Upper lobe of left lung (tissue), 6 donors: ENCODE data around the gene HPSE2. TPM values are rescaled to one million over a fixed set of nuclear protein-coding genes. Genes with fewer than 3 reads are reported as not detected.

ENCODE experiments used
- ATAC-seq, 2 donors: fragments of 200-7000 bp; cut with Tn5 transposase; one replicate each; pipeline ENCODE4 v1.9.1; 2022; ENCODE audit warnings: mild to moderate bottlenecking in 2 of 2, moderate library complexity in 2 of 2; ENCODE audit not compliant: low FRiP score in 2 of 2
- DNase-seq, 2 donors: peaks; one replicate each; pipeline ENCODE4 v3.0.0-alpha.2; 2019 to 2020
- H3K27ac ChIP-seq, 4 donors: fragments of 200-600 bp; sonication (generic); one replicate each; pipeline ENCODE4 v1.5.1; 2016 to 2019
- H3K27me3 ChIP-seq, 4 donors: fragments of 200-600 bp; sonication (generic); one replicate each; pipeline ENCODE4 v1.5.1; 2017 to 2019
- H3K36me3 ChIP-seq, 4 donors: fragments of 200-600 bp; sonication (generic); one replicate each; pipeline ENCODE4 v1.5.1; 2016 to 2019
- H3K4me1 ChIP-seq, 4 donors: fragments of 200-600 bp; sonication (generic); one replicate each; pipeline ENCODE4 v1.5.1; 2018 to 2019
- H3K4me3 ChIP-seq, 4 donors: fragments of 200-600 bp; sonication (generic); one replicate each; pipeline ENCODE4 v1.5.1; 2017 to 2019; ENCODE audit warnings: mild to moderate bottlenecking in 2 of 4, moderate library complexity in 1 of 4
- H3K9me3 ChIP-seq, 4 donors: fragments of 200-600 bp; sonication (generic); one replicate each; pipeline ENCODE4 v1.5.1; 2018 to 2019
- CTCF ChIP-seq, 6 experiments: fragments of 450-650 bp in 4 of 6; fragments of 200-600 bp in 2 of 6; sonication (generic) in 2 of 6; IDR thresholded peaks; one replicate each; pipeline ENCODE4 v1.5.1; 2016 to 2019; ENCODE audit warnings: antibody characterized with exemption in 6 of 6
- EP300 ChIP-seq, 4 donors: sonication (generic); formaldehyde crosslinking; IDR thresholded peaks; one replicate each; pipeline ENCODE4 v1.5.1; 2017; ENCODE audit warnings: antibody characterized with exemption in 4 of 4, control low read depth in 2 of 4
- POLR2A ChIP-seq, 4 donors: fragments of 450-650 bp; IDR thresholded peaks; one replicate each; pipeline ENCODE4 v1.5.1; 2016 to 2017; ENCODE audit warnings: antibody characterized with exemption in 4 of 4, mild to moderate bottlenecking in 2 of 4
- POLR2AphosphoS5 ChIP-seq, 2 donors: sonication (generic); formaldehyde crosslinking; IDR thresholded peaks; one replicate each; pipeline ENCODE4 v1.5.1; 2017; ENCODE audit warnings: antibody characterized with exemption in 2 of 2
- WGBS, 2 donors: methylation state at CpG; one replicate each; pipeline ENCODE4 v1.1.5; 2017 to 2018; 5-methylcytosine and 5-hydroxymethylcytosine counted together
- total RNA-seq, 6 donors: library from RNA; depleted of rRNA in 4 of 6; stranded (reverse); fragments of >200 nt in 4 of 6; gene quantifications; one replicate each; pipeline versions ENCODE4 v1.1.0 to v1.2.1, GENCODE V29; 2016 to 2021
- donor health status: DM: no; HTN: no; CAD: no; lungs with moderate emphysema.
- donor health status: DM: no; HTN: yes; CAD: no; lungs with severe emphysema.

HPSE2 gene
- total RNA-seq, 6 donors from 2014 or later = 0.15 to 1.1 (median 0.91) TPM; not detected in 1

GRCh38 chr10:98817396-98817795, 418.3 kb downstream of the HPSE2 start:
- H3K9me3 ChIP-seq = no peaks in the 10 kb centered on the region
- ATAC-seq = no peak

GRCh38 chr10:98815039-98815885, 420.4 kb downstream of the HPSE2 start:
- Histone ChIP-seq H3K27ac (no peak overlapping the region), H3K27me3 (no peaks in the 10 kb centered on the region), H3K36me3 (no peaks in the 10 kb centered on the region), H3K4me3 (no peak overlapping the region), H3K4me1 (no peaks in the 10 kb centered on the region), H3K9me3 (no peaks in the 10 kb centered on the region)
- WGBS, 2 donors = 58 to 61% methylated on average over 8 of the region's 8 CpGs
- no peak for TF ChIP-seq POLR2A (IDR thresholded peaks at IDR 0.05)
- no peak for TF ChIP-seq EP300 (IDR thresholded peaks at IDR 0.05)
- no peak for TF ChIP-seq CTCF (IDR thresholded peaks at IDR 0.05)
- no peak for TF ChIP-seq POLR2AphosphoS5 (IDR thresholded peaks at IDR 0.05)
- no peak for DNase-seq
- no peak for ATAC-seq

More at GRCh38 chr10:98817396-98817795, 418.3 kb downstream of the HPSE2 start:
- Histone ChIP-seq H3K27me3 (no peaks in the 10 kb centered on the region), H3K27ac (no peak overlapping the region), H3K4me1 (no peaks in the 10 kb centered on the region), H3K36me3 (no peaks in the 10 kb centered on the region), H3K4me3 (no peak overlapping the region)
- no peak for DNase-seq
- TF ChIP-seq EP300 (IDR thresholded peaks at IDR 0.05) (no peak), CTCF (IDR thresholded peaks at IDR 0.05) (no peak), POLR2AphosphoS5 (IDR thresholded peaks at IDR 0.05) (no peak), POLR2A (IDR thresholded peaks at IDR 0.05) (no peak)
- 93 to 97% methylated on average over 3 of the region's 3 CpGs for WGBS, 2 donors

GRCh38 chr10:98814470-98814869, 421.2 kb downstream of the HPSE2 start:
- no peak overlapping the region for H3K27ac ChIP-seq
- H3K4me1 ChIP-seq = no peaks in the 10 kb centered on the region
- 31 to 32% methylated on average over 3 of the region's 3 CpGs for WGBS, 2 donors
- no peak for TF ChIP-seq EP300 (IDR thresholded peaks at IDR 0.05)
- TF ChIP-seq POLR2A (IDR thresholded peaks at IDR 0.05) = no peak
- no peak for TF ChIP-seq CTCF (IDR thresholded peaks at IDR 0.05)
- TF ChIP-seq POLR2AphosphoS5 (IDR thresholded peaks at IDR 0.05) = no peak
- DNase-seq (no peak), ATAC-seq (no peak)
- H3K9me3 ChIP-seq = no peaks in the 10 kb centered on the region
- no peaks in the 10 kb centered on the region for H3K36me3 ChIP-seq
- H3K27me3 ChIP-seq = no peaks in the 10 kb centered on the region
- H3K4me3 ChIP-seq = no peak overlapping the region

GRCh38 chr10:98808282-98808892, 427.3 kb downstream of the HPSE2 start:
- 45 to 46% methylated on average over 2 of the region's 2 CpGs for WGBS, 2 donors
- TF ChIP-seq CTCF (IDR thresholded peaks at IDR 0.05) = no peak
- TF ChIP-seq POLR2A (IDR thresholded peaks at IDR 0.05) = no peak
- TF ChIP-seq EP300 (IDR thresholded peaks at IDR 0.05) = no peak
- no peak for TF ChIP-seq POLR2AphosphoS5 (IDR thresholded peaks at IDR 0.05)
- H3K9me3 ChIP-seq = no peaks in the 10 kb centered on the region
- ATAC-seq (no peak), DNase-seq (no peak)
- H3K4me1 ChIP-seq = no peaks in the 10 kb centered on the region
- H3K27me3 ChIP-seq = no peaks in the 10 kb centered on the region
- no peaks in the 10 kb centered on the region for H3K36me3 ChIP-seq
- no peak overlapping the region for H3K27ac ChIP-seq
- H3K4me3 ChIP-seq = no peak overlapping the region
